SK-MEL-5 (cell line): Measurements from ENCODE around the gene CDC14B. TPM values are rescaled to one million over a fixed set of nuclear protein-coding genes. Genes with fewer than 3 reads are reported as not detected.
"Not testable (repeated sequence)": the region's sequence is repeated elsewhere in the genome, so short reads cannot be mapped to it uniquely, and the experiment has no call there.

ENCODE experiments used
- DNase-seq: peaks from one replicate; pipeline ENCODE4 v3.0.0-alpha.2; 2016; ENCODE audit warnings: low read depth, low spot score
- in situ Hi-C: cut with HindIII; loops from 2 replicates; pipeline ENCODE4 v1.10.0; 2016; ENCODE audit warnings: low sequenced_read_pairs, high pct_unique_total_duplicates, low pct_unique_long_range_greater_than_20kb
- total RNA-seq: library from RNA; depleted of rRNA; stranded (reverse); fragments of >200 nt; shearing (Covaris generic); gene quantifications from 2 replicates; pipeline ENCODE4 v1.2.3, GENCODE V29; 2014

Gene CDC14B
- total RNA-seq, 1 experiment from 2014 or later: 12.1 TPM

GRCh38 chr9:96607971-96608370 is 11.7 kb downstream of the CDC14B start:
- in situ Hi-C loops: no loop called here
- DNase-seq: no peak

GRCh38 chr9:96605328-96605727 is 14.3 kb downstream of the CDC14B start:
- no peak for DNase-seq
- in situ Hi-C loops: no loop called here

GRCh38 chr9:96604004-96604319 is 15.7 kb downstream of the CDC14B start:
- in situ Hi-C loops: no loop called here
- DNase-seq: no peak

- in situ Hi-C loops: no loop called here
- DNase-seq: no peak
Observed at GRCh38 chr9:96603305-96604003, 16.2 kb downstream of the CDC14B start.

- DNase-seq: no peak
- in situ Hi-C loops: no loop called here
Observed at GRCh38 chr9:96599298-96599697, 20.3 kb downstream of the CDC14B start.

- in situ Hi-C loops: no loop called here
Observed at GRCh38 chr9:96596601-96597111, 23.0 kb downstream of the CDC14B start.

GRCh38 chr9:96587338-96588315 is 32.0 kb downstream of the CDC14B start:
- no peak for DNase-seq
- in situ Hi-C loops: no loop called here

More at GRCh38 chr9:96596601-96597111, 23.0 kb downstream of the CDC14B start:
- no peak for DNase-seq

- DNase-seq: no peak
- in situ Hi-C loops: no loop called here
Observed at GRCh38 chr9:96585426-96585825, 34.2 kb downstream of the CDC14B start.

- in situ Hi-C loops: not testable (repeated sequence)
Observed at GRCh38 chr9:96582199-96582598, 37.4 kb downstream of the CDC14B start.

GRCh38 chr9:96581786-96582185 is 37.9 kb downstream of the CDC14B start:
- no peak for DNase-seq
- in situ Hi-C loops: no loop called here

More at GRCh38 chr9:96582199-96582598, 37.4 kb downstream of the CDC14B start:
- not testable (repeated sequence) for DNase-seq

GRCh38 chr9:96581301-96581700 is 38.3 kb downstream of the CDC14B start:
- in situ Hi-C loops: no loop called here

GRCh38 chr9:96574931-96575351 is 44.7 kb downstream of the CDC14B start:
- peak; percentile 13 for DNase-seq
- in situ Hi-C loops: no loop called here

More at GRCh38 chr9:96581301-96581700, 38.3 kb downstream of the CDC14B start:
- no peak for DNase-seq

GRCh38 chr9:96574455-96574854 is 45.2 kb downstream of the CDC14B start:
- DNase-seq: no peak
- in situ Hi-C loops: no loop called here

GRCh38 chr9:96567203-96567700 is 52.4 kb downstream of the CDC14B start:
- DNase-seq: no peak
- in situ Hi-C loops: no loop called here

GRCh38 chr9:96566498-96567202 is 53.0 kb downstream of the CDC14B start:
- DNase-seq: peak; percentile 46
- in situ Hi-C loops: no loop called here

- in situ Hi-C loops: no loop called here
- no peak for DNase-seq
Observed at GRCh38 chr9:96565671-96566497, 53.8 kb downstream of the CDC14B start.

GRCh38 chr9:96564217-96564616 is 55.4 kb downstream of the CDC14B start:
- DNase-seq: no peak
- in situ Hi-C loops: no loop called here
